Measurements from ENCODE around the gene LRRC36.

GRCh38 chr16:67357561-67357960 is 30.9 kb downstream of the LRRC36 start:
- no peak for TF ChIP-seq GATA2 (IDR thresholded peaks at IDR 0.05; ENCODE audit: low read depth, low read length)
- no peak for TF ChIP-seq GATA3 (IDR thresholded peaks at IDR 0.05; ENCODE audit: low read depth, low read length)
